Astrocyte (in vitro differentiated cells and primary cell): ENCODE data around the gene CMTR1. TPM values are rescaled to one million over a fixed set of nuclear protein-coding genes. Genes with fewer than 3 reads are reported as not detected.
"Not testable (repeated sequence)": the region's sequence is repeated elsewhere in the genome, so short reads cannot be mapped to it uniquely, and the experiment has no call there.

ENCODE experiments used
- DNase-seq: peaks from one replicate; pipeline ENCODE4 v3.0.0-alpha.2; 2010; ENCODE audit warnings: low read depth
- FAIRE-seq: peaks from 2 replicates; lab custom pipeline; 2011; peaks lifted over from hg19 to GRCh38; lab: Jason Lieb, UNC
- H2AFZ ChIP-seq: 2 replicates; pipeline ENCODE4 v1.6.0; 2012; ENCODE audit warnings: low read depth, low read length, inconsistent platforms
- H3K27ac ChIP-seq: 2 replicates; pipeline ENCODE4 v1.5.1; 2011; ENCODE audit warnings: low read depth, low read length, inconsistent platforms
- H3K27me3 ChIP-seq: 2 replicates; pipeline ENCODE4 v1.6.0; 2011; ENCODE audit warnings: low read length, inconsistent platforms; ENCODE audit not compliant: insufficient read depth
- H3K36me3 ChIP-seq: 2 replicates; pipeline ENCODE4 v1.5.1; 2011; ENCODE audit warnings: low read length, inconsistent platforms; ENCODE audit not compliant: insufficient read depth
- H3K4me1 ChIP-seq: 2 replicates; pipeline ENCODE4 v1.5.1; 2011; ENCODE audit warnings: low read length, inconsistent platforms; ENCODE audit not compliant: insufficient read depth
- H3K4me2 ChIP-seq: 2 replicates; pipeline ENCODE4 v1.6.0; 2012; ENCODE audit warnings: low read length, inconsistent platforms
- H3K4me3 ChIP-seq: 2 replicates; pipeline ENCODE4 v1.5.1; 2011; ENCODE audit warnings: low read depth, mild to moderate bottlenecking, low read length, inconsistent platforms; ENCODE audit not compliant: insufficient read depth
- H3K79me2 ChIP-seq: 2 replicates; pipeline ENCODE4 v1.6.0; 2012; ENCODE audit warnings: mild to moderate bottlenecking, low read length, inconsistent platforms; ENCODE audit not compliant: insufficient read depth
- H3K9ac ChIP-seq: 2 replicates; pipeline ENCODE4 v1.6.0; 2012; ENCODE audit warnings: mild to moderate bottlenecking, low read length, inconsistent platforms
- H3K9me3 ChIP-seq: 2 replicates; pipeline ENCODE4 v1.5.1; 2012; ENCODE audit warnings: low read depth, mild to moderate bottlenecking, low read length, inconsistent platforms; ENCODE audit not compliant: insufficient read depth
- H4K20me1 ChIP-seq: 2 replicates; pipeline ENCODE4 v1.6.0; 2012; ENCODE audit warnings: low read length, inconsistent platforms; ENCODE audit not compliant: insufficient read depth
- H3K27ac Mint-ChIP-seq: one replicate; pipeline ENCODE4 v1.8.0; 2021; ENCODE audit warnings: mild to moderate bottlenecking, mixed read lengths; ENCODE audit not compliant: unreplicated experiment
- H3K27me3 Mint-ChIP-seq: one replicate; pipeline ENCODE4 v1.8.0; 2021; ENCODE audit warnings: low read depth, mixed read lengths; ENCODE audit not compliant: unreplicated experiment
- H3K36me3 Mint-ChIP-seq: one replicate; pipeline ENCODE4 v1.8.0; 2021; ENCODE audit warnings: low read depth, mixed read lengths; ENCODE audit not compliant: unreplicated experiment
- H3K4me1 Mint-ChIP-seq: one replicate; pipeline ENCODE4 v1.8.0; 2021; ENCODE audit warnings: low read depth, mixed read lengths; ENCODE audit not compliant: unreplicated experiment
- H3K4me3 Mint-ChIP-seq: one replicate; pipeline ENCODE4 v1.8.0; 2021; ENCODE audit warnings: mild to moderate bottlenecking, moderate library complexity, mixed read lengths; ENCODE audit not compliant: unreplicated experiment
- H3K9me3 Mint-ChIP-seq: one replicate; pipeline ENCODE4 v1.8.0; 2021; ENCODE audit warnings: mild to moderate bottlenecking, mixed read lengths; ENCODE audit not compliant: unreplicated experiment
- CTCF ChIP-seq: IDR thresholded peaks from 2 replicates; pipeline ENCODE4 v1.5.1; 2011; ENCODE audit warnings: low read depth, mild to moderate bottlenecking, inconsistent platforms, low read length, moderate library complexity; ENCODE audit not compliant: insufficient read depth
- EZH2 ChIP-seq: IDR thresholded peaks from 2 replicates; pipeline ENCODE4 v1.6.1; 2012; ENCODE audit warnings: mild to moderate bottlenecking, low read length, inconsistent platforms; ENCODE audit not compliant: insufficient read depth
- total RNA-seq: library from RNA; stranded (reverse); gene quantifications from 2 replicates; pipeline ENCODE4 v1.2.1, GENCODE V29; 2021

Gene CMTR1
- total RNA-seq, 1 donor from 2014 or later = 44.1 TPM

GRCh38 chr6:37399795-37400490, 33.1 kb upstream of the CMTR1 start:
- H3K36me3 Mint-ChIP-seq = peaks cover 2% of the 10 kb centered on the region
- H3K4me1 Mint-ChIP-seq = peaks cover 5% of the 10 kb centered on the region
- no peak for FAIRE-seq
- TF ChIP-seq CTCF (no peak), EZH2 (no peak)
- no peak overlapping the region for H3K27ac ChIP-seq
- no peak overlapping the region for H3K4me3 Mint-ChIP-seq
- no peak overlapping the region for H3K9ac ChIP-seq
- H3K4me2 ChIP-seq = no peak overlapping the region
- H3K9me3 ChIP-seq = no peaks in the 10 kb centered on the region
- H4K20me1 ChIP-seq = no peaks in the 10 kb centered on the region
- no peak overlapping the region for H2AFZ ChIP-seq
- peaks cover 2% of the 10 kb centered on the region for H3K9me3 Mint-ChIP-seq
- H3K4me3 ChIP-seq = no peak overlapping the region
- no peak overlapping the region for H3K27ac Mint-ChIP-seq
- H3K79me2 ChIP-seq = no peaks in the 10 kb centered on the region
- no peaks in the 10 kb centered on the region for H3K4me1 ChIP-seq
- no peaks in the 10 kb centered on the region for H3K36me3 ChIP-seq
- no peak for DNase-seq
- H3K27me3 ChIP-seq = no peaks in the 10 kb centered on the region
- peaks cover 23% of the 10 kb centered on the region for H3K27me3 Mint-ChIP-seq

DNA sequence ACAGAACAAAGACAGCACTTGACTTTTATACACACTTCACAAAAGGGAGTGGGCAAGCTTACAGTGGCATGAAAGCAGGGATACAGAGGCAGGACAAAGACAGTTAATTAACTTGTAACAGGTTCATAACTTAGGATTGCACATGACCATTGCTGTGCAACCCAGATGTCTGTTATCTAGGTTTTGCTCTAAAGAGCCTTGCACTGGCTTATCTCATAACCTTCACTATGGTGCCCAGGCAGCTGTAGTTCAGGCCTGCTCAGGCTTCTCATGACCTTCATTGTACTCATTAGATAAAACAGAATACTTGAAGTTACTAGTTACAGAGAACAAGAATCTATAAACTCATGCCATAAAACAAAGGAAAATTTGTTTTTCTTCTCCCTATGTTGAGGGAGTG, 31.4 kb upstream of the CMTR1 start:
- not testable (repeated sequence) for H3K9ac ChIP-seq, H3K4me2 ChIP-seq, H2AFZ ChIP-seq, H3K79me2 ChIP-seq, H3K27me3 ChIP-seq, H3K4me3 ChIP-seq, H4K20me1 ChIP-seq, H3K27ac ChIP-seq, H3K9me3 Mint-ChIP-seq, H3K36me3 ChIP-seq, FAIRE-seq, DNase-seq, H3K4me1 ChIP-seq, H3K4me1 Mint-ChIP-seq, H3K27ac Mint-ChIP-seq, H3K36me3 Mint-ChIP-seq, H3K9me3 ChIP-seq, H3K4me3 Mint-ChIP-seq
- H3K27me3 Mint-ChIP-seq = peaks cover 23% of the 10 kb centered on the region

DNA sequence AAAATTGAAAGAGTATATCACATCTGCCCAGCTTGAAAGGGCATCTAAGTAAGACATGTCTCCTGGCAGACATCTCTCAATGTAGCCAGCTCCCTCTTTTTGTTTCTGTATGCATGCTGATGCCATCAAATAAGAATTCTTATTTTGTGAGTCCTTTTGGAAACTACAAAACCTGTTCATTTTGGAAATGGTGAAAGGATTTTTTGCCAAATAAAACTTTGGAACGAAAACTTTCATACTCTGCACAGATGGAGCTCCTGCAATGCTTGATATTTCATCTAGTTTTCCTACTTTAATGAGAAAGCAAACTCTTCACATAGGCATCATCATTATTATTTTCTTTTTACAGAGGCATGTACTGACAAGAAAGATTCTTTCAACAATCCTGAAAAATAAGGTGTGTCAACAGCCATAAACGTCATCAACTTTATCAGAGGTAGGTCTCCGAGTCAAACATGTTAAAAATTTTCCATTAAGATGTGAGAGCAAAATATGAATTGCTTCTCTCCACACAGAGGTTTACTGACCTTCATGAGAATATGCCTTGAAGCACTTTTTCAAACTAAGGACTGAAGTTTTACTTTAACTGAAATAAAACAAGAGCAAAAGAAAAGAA, 26.2 kb upstream of the CMTR1 start:
- Histone ChIP-seq H3K4me2 (no peak overlapping the region), H3K4me3 (no peak overlapping the region), H3K4me1 (no peaks in the 10 kb centered on the region), H3K27me3 (peaks cover 3% of the 10 kb centered on the region), H3K36me3 (no peaks in the 10 kb centered on the region), H4K20me1 (no peaks in the 10 kb centered on the region), H2AFZ (no peak overlapping the region), H3K9ac (no peak overlapping the region), H3K79me2 (no peaks in the 10 kb centered on the region), H3K27ac (no peak overlapping the region), H3K9me3 (no peaks in the 10 kb centered on the region)
- DNase-seq (no peak), FAIRE-seq (no peak)
- no peak overlapping the region for H3K27ac Mint-ChIP-seq
- H3K4me3 Mint-ChIP-seq = no peak overlapping the region
- H3K9me3 Mint-ChIP-seq = no peaks in the 10 kb centered on the region
- TF ChIP-seq CTCF (no peak), EZH2 (no peak)
- no peaks in the 10 kb centered on the region for H3K27me3 Mint-ChIP-seq
- no peaks in the 10 kb centered on the region for H3K4me1 Mint-ChIP-seq
- H3K36me3 Mint-ChIP-seq = no peaks in the 10 kb centered on the region
